ENCODE measurements around the gene RNF227. TPM values are rescaled to one million over a fixed set of nuclear protein-coding genes. Genes with fewer than 3 reads are reported as not detected.

RNF227 gene
- total and polyA plus RNA-seq, 10 of the 15 experiments (the other 5 are each of a cell fraction or from before 2014, with no cell fraction given), result 0.49 to 5.0 (median 1.3) TPM

DNA sequence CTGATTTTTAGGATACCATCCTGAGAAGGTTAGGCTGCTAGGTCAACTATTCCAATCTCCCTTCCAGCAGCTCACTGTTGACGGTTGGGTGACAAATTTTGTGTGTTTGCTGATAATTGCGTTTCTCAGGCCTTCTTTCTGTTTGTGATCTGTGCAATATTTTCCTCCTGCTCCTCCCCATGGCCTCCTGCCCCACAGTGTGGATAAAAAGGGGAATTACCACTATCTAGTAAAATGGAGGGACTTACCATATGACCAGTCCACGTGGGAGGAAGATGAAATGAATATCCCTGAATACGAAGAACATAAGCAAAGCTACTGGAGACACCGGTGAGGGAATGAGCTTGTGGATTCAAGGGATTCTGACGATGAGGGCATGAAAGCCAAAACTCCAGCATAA is 18.3 kb downstream of the RNF227 start (continued):
- TF ChIP-seq, protein P1, sequence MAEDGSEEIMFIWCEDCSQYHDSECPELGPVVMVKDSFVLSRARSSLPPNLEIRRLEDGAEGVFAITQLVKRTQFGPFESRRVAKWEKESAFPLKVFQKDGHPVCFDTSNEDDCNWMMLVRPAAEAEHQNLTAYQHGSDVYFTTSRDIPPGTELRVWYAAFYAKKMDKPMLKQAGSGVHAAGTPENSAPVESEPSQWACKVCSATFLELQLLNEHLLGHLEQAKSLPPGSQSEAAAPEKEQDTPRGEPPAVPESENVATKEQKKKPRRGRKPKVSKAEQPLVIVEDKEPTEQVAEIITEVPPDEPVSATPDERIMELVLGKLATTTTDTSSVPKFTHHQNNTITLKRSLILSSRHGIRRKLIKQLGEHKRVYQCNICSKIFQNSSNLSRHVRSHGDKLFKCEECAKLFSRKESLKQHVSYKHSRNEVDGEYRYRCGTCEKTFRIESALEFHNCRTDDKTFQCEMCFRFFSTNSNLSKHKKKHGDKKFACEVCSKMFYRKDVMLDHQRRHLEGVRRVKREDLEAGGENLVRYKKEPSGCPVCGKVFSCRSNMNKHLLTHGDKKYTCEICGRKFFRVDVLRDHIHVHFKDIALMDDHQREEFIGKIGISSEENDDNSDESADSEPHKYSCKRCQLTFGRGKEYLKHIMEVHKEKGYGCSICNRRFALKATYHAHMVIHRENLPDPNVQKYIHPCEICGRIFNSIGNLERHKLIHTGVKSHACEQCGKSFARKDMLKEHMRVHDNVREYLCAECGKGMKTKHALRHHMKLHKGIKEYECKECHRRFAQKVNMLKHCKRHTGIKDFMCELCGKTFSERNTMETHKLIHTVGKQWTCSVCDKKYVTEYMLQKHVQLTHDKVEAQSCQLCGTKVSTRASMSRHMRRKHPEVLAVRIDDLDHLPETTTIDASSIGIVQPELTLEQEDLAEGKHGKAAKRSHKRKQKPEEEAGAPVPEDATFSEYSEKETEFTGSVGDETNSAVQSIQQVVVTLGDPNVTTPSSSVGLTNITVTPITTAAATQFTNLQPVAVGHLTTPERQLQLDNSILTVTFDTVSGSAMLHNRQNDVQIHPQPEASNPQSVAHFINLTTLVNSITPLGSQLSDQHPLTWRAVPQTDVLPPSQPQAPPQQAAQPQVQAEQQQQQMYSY (CRISPR knock-in tag; IDR thresholded peaks at IDR 0.05), result no peak
- TF ChIP-seq FOS (IDR thresholded peaks at IDR 0.05; ENCODE audit: borderline replicate concordance, extremely low read depth, insufficient read length) (no peak), BRCA1 (IDR thresholded peaks at IDR 0.05; ENCODE audit: low read depth, low read length) (no peak)
- TF ChIP-seq, protein P2, sequence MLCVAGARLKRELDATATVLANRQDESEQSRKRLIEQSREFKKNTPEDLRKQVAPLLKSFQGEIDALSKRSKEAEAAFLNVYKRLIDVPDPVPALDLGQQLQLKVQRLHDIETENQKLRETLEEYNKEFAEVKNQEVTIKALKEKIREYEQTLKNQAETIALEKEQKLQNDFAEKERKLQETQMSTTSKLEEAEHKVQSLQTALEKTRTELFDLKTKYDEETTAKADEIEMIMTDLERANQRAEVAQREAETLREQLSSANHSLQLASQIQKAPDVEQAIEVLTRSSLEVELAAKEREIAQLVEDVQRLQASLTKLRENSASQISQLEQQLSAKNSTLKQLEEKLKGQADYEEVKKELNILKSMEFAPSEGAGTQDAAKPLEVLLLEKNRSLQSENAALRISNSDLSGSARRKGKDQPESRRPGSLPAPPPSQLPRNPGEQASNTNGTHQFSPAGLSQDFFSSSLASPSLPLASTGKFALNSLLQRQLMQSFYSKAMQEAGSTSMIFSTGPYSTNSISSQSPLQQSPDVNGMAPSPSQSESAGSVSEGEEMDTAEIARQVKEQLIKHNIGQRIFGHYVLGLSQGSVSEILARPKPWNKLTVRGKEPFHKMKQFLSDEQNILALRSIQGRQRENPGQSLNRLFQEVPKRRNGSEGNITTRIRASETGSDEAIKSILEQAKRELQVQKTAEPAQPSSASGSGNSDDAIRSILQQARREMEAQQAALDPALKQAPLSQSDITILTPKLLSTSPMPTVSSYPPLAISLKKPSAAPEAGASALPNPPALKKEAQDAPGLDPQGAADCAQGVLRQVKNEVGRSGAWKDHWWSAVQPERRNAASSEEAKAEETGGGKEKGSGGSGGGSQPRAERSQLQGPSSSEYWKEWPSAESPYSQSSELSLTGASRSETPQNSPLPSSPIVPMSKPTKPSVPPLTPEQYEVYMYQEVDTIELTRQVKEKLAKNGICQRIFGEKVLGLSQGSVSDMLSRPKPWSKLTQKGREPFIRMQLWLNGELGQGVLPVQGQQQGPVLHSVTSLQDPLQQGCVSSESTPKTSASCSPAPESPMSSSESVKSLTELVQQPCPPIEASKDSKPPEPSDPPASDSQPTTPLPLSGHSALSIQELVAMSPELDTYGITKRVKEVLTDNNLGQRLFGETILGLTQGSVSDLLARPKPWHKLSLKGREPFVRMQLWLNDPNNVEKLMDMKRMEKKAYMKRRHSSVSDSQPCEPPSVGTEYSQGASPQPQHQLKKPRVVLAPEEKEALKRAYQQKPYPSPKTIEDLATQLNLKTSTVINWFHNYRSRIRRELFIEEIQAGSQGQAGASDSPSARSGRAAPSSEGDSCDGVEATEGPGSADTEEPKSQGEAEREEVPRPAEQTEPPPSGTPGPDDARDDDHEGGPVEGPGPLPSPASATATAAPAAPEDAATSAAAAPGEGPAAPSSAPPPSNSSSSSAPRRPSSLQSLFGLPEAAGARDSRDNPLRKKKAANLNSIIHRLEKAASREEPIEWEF (IDR thresholded peaks at IDR 0.05; ENCODE audit: insufficient replicate concordance, low read depth, low read length), result no peak
- TF ChIP-seq, protein P3, sequence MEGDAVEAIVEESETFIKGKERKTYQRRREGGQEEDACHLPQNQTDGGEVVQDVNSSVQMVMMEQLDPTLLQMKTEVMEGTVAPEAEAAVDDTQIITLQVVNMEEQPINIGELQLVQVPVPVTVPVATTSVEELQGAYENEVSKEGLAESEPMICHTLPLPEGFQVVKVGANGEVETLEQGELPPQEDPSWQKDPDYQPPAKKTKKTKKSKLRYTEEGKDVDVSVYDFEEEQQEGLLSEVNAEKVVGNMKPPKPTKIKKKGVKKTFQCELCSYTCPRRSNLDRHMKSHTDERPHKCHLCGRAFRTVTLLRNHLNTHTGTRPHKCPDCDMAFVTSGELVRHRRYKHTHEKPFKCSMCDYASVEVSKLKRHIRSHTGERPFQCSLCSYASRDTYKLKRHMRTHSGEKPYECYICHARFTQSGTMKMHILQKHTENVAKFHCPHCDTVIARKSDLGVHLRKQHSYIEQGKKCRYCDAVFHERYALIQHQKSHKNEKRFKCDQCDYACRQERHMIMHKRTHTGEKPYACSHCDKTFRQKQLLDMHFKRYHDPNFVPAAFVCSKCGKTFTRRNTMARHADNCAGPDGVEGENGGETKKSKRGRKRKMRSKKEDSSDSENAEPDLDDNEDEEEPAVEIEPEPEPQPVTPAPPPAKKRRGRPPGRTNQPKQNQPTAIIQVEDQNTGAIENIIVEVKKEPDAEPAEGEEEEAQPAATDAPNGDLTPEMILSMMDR (IDR thresholded peaks at IDR 0.05 in 2 of 3, conservative IDR thresholded peaks at IDR 0.05 in 1 of 3; ENCODE audit: control insufficient read depth in 2 of 3, extremely low read depth in 1 of 3, insufficient read depth in 1 of 3, low read depth in 3 of 3, low read length in 3 of 3), result peak in 2 of 3 experiments; percentile 31 to 34; a peak in 5 of 6 replicates

All from GM12878 (cell line).